ENCODE data around the gene NOXA1. TPM values are rescaled to one million over a fixed set of nuclear protein-coding genes. Genes with fewer than 3 reads are reported as not detected.
"Not testable (repeated sequence)": the region's sequence is repeated elsewhere in the genome, so short reads cannot be mapped to it uniquely, and the experiment has no call there.

Gene NOXA1
- polyA plus RNA-seq, 3 donors, result 2.0 to 6.8 (median 3.1) TPM

- not testable (repeated sequence) for H3K27ac ChIP-seq (ENCODE audit: low read depth, low read length)
- 92 to 94% (median 93%) methylated on average over 35 of the region's 35 CpGs for WGBS, 3 donors
These were observed 43.3 kb downstream of the NOXA1 start for GRCh38 chr9:137466389-137467085.

GRCh38 chr9:137467161-137467581 lies 44.0 kb downstream of the NOXA1 start:
- no peak overlapping the region for H3K27ac ChIP-seq (ENCODE audit: low read depth, low read length)
- WGBS, 3 donors, result 91 to 96% (median 91%) methylated on average over 13 to 16 of the region's 16 CpGs

- WGBS, 3 donors, result 95 to 99% (median 98%) methylated on average over 5 to 7 of the region's 7 CpGs
These were observed 44.7 kb downstream of the NOXA1 start for GRCh38 chr9:137467896-137468295.

GRCh38 chr9:137470785-137471184 lies 47.6 kb downstream of the NOXA1 start:
- no peak overlapping the region for H3K27ac ChIP-seq (ENCODE audit: low read depth, low read length)
- WGBS, 3 donors, result 32 to 75% (median 43%) methylated on average over 7 of the region's 7 CpGs

More at GRCh38 chr9:137467896-137468295, 44.7 kb downstream of the NOXA1 start:
- no peak overlapping the region for H3K27ac ChIP-seq (ENCODE audit: low read depth, low read length)

DNA sequence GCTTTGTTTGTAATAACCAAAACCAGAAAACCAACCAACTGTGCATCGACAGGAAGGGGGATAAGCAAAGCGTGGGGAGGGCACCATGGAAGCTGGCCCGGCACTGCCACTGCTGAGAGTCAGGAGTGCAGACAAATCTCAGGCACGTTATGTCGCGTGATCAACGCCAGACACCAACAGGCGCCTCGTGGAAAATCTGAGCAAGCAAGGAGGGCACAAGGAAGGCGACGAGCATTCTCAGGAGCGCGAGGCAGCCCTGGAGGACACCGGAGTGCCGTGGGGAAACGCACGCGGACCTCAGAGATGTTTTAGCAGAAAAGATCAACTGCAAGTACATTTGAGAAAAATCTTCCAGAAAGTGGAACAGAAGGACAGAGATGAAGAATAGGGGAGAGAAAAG lies 51.1 kb downstream of the NOXA1 start:
- 95 to 97% (median 97%) methylated on average over 18 of the region's 18 CpGs for WGBS, 3 donors
- H3K27ac ChIP-seq (ENCODE audit: low read depth, low read length), result no peak overlapping the region

DNA sequence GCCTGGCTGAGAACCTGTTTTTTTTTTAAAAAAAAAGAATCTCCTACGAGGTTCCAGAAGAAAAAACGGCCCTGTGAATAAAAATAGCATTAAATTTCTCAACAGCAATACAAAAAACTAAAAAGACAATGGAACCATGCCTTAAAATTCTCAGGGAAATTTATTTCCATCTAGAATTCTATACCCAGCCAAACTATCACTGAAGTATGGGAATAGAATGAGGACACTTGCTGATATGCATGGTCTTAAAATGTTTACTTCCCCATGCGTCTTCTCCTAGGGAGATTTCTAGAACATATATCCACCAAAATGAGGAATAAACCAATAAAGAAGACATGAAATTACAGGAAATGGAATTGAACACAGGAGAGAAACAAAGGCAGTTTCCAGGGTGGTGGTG lies 52.5 kb downstream of the NOXA1 start:
- WGBS, 3 donors, result 89 to 92% (median 90%) methylated on average over 3 of the region's 3 CpGs
- H3K27ac ChIP-seq (ENCODE audit: low read depth, low read length), result no peak overlapping the region

DNA sequence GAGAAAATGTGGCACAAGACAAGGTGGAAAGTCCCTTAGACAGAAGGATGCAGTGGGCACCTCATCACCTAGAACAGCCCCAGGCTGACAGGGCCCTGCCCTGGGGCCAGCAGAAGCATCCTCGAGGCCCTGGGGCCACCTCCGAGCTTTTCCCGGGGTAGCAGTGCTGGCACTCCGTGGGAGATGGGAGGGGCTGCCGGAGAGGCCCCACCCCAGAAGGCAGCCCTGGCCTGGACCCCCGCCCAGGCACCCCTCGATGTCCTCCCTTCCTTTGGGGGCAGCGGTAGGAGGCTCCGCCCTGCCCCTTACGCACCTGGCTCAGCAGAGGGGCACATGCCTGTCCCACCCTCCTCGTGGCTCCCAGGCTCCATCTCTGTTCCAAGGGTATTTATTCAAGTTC lies 53.7 kb downstream of the NOXA1 start:
- 93 to 95% (median 93%) methylated on average over 10 to 11 of the region's 11 CpGs for WGBS, 3 donors
- H3K27ac ChIP-seq (ENCODE audit: low read depth, low read length), result no peak overlapping the region

- WGBS, 3 donors, result 86 to 93% (median 88%) methylated on average over 27 to 29 of the region's 29 CpGs
- no peak overlapping the region for H3K27ac ChIP-seq (ENCODE audit: low read depth, low read length)
These were observed 54.8 kb downstream of the NOXA1 start for GRCh38 chr9:137477778-137478612.

DNA sequence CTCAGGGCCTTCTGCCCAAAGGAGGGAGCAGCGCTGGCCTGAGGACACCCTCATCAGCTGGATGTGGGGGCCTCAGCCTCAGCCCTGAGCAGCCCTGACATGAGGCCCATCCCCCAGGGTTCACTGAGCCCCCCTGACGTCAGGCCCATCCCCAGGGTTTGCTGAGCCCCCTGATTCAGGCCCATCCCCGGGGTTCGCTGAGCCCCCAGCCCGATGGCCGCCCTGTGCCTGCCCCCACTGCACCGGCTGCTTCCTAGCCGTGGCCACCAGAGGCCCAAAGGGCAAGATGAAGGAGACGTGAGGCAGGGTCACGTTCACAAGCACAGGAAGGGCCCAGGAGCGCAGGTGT lies 55.4 kb downstream of the NOXA1 start:
- WGBS, 3 donors, result 84 to 88% (median 84%) methylated on average over 9 to 11 of the region's 11 CpGs

GRCh38 chr9:137478962-137479861 lies 56.0 kb downstream of the NOXA1 start:
- H3K27ac ChIP-seq (ENCODE audit: low read depth, low read length), result no peak overlapping the region
- 73 to 88% (median 77%) methylated on average over 36 of the region's 36 CpGs for WGBS, 3 donors

More for the DNA sequence above, 55.4 kb downstream of the NOXA1 start:
- no peak overlapping the region for H3K27ac ChIP-seq (ENCODE audit: low read depth, low read length)

- 89 to 90% (median 90%) methylated on average over 30 to 32 of the region's 32 CpGs for WGBS, 3 donors
- H3K27ac ChIP-seq (ENCODE audit: low read depth, low read length), result no peak overlapping the region
These were observed 56.9 kb downstream of the NOXA1 start for GRCh38 chr9:137479892-137480685.

- WGBS, 3 donors, result 91 to 93% (median 92%) methylated on average over 35 to 38 of the region's 38 CpGs
- H3K27ac ChIP-seq (ENCODE audit: low read depth, low read length), result no peak overlapping the region
These were observed 57.8 kb downstream of the NOXA1 start for GRCh38 chr9:137480686-137481683.

DNA sequence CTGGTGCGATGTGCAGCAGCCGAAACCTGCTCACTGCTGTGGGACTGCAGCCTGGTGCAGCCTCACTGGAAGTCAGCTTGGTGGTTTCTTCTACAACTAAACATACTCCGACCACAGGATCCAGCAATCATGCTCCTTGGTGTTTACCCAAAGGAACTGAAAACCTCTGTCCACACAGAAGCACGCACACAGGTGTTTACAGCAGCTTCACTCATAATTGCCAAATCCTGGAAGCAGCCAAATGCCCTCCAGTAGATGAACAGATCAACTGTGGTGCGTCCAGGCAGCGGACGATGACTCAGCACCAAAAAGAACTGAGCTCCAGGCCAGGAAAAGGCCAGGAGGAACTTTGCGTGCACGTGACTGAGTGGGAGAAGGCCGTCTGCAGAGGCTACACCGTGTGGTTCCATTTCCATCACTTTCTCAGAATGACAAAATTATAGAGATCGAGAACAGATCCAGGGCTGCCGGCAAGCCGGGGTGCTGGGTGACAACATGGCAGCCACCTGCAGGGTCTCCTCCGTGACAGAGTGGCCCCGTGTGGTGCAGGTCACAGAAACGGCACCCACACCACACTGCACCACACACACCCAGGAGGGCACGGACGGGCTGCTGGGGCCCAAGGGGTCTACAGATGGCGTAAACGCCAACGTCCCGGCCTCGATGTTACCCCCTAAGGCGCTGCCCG lies 59.0 kb downstream of the NOXA1 start:
- H3K27ac ChIP-seq (ENCODE audit: low read depth, low read length), result no peak overlapping the region
- WGBS, 3 donors, result 60 to 81% (median 62%) methylated on average over 26 of the region's 26 CpGs
